GM21381 (cell line): Measurements from ENCODE around the gene PPP3CA.

ENCODE experiments used
- ATAC-seq: cut with Tn5 transposase; IDR thresholded peaks from one replicate; pipeline ENCODE4 v1.9.1; 2021; ENCODE audit warnings: mild to moderate bottlenecking, moderate library complexity; ENCODE audit not compliant: unreplicated experiment

The PPP3CA gene

GRCh38 chr4:101218894-101219293 is 128.4 kb downstream of the PPP3CA start:
- no peak for ATAC-seq

- no peak for ATAC-seq
Measured at GRCh38 chr4:101218346-101218745, 129.0 kb downstream of the PPP3CA start.

GRCh38 chr4:101217353-101218031 is 129.8 kb downstream of the PPP3CA start:
- ATAC-seq, result no peak

GRCh38 chr4:101211146-101211553 is 136.2 kb downstream of the PPP3CA start:
- ATAC-seq, result no peak

GRCh38 chr4:101210331-101210730 is 137.0 kb downstream of the PPP3CA start:
- ATAC-seq, result no peak

- ATAC-seq, result no peak
Measured at GRCh38 chr4:101208171-101208570, 139.2 kb downstream of the PPP3CA start.

- ATAC-seq, result peak; percentile 92
Measured at GRCh38 chr4:101205916-101206315, 141.4 kb downstream of the PPP3CA start.

GRCh38 chr4:101201421-101201820 is 145.9 kb downstream of the PPP3CA start:
- ATAC-seq, result no peak

GRCh38 chr4:101200561-101200960 is 146.8 kb downstream of the PPP3CA start:
- no peak for ATAC-seq

- no peak for ATAC-seq
Measured at GRCh38 chr4:101199507-101200285, 147.6 kb downstream of the PPP3CA start.

GRCh38 chr4:101198682-101199339 is 148.5 kb downstream of the PPP3CA start:
- ATAC-seq, result no peak

GRCh38 chr4:101197350-101197749 is 150.0 kb downstream of the PPP3CA start:
- no peak for ATAC-seq

GRCh38 chr4:101192244-101192643 is 155.1 kb downstream of the PPP3CA start:
- peak; percentile 83 for ATAC-seq

- no peak for ATAC-seq
Measured at GRCh38 chr4:101191302-101192098, 155.8 kb downstream of the PPP3CA start.

GRCh38 chr4:101190751-101191150 is 156.6 kb downstream of the PPP3CA start:
- ATAC-seq, result no peak

GRCh38 chr4:101188906-101189305 is 158.4 kb downstream of the PPP3CA start:
- ATAC-seq, result no peak

- no peak for ATAC-seq
Measured at GRCh38 chr4:101187841-101188240, 159.5 kb downstream of the PPP3CA start.

GRCh38 chr4:101186567-101187184 is 160.7 kb downstream of the PPP3CA start:
- no peak for ATAC-seq

- ATAC-seq, result no peak
Measured at GRCh38 chr4:101184668-101185067, 162.7 kb downstream of the PPP3CA start.

- ATAC-seq, result no peak
Measured at GRCh38 chr4:101183666-101184373, 163.5 kb downstream of the PPP3CA start.
